Fibroblast of skin of left biceps (primary cell): ENCODE results near the gene CPTP.

Source experiments
- DNase-seq, 2 experiments: peaks; one replicate each; pipeline ENCODE4 v3.0.0-alpha.2; 2013; ENCODE audit warnings: low read depth in 2 of 2

Gene CPTP

DNA sequence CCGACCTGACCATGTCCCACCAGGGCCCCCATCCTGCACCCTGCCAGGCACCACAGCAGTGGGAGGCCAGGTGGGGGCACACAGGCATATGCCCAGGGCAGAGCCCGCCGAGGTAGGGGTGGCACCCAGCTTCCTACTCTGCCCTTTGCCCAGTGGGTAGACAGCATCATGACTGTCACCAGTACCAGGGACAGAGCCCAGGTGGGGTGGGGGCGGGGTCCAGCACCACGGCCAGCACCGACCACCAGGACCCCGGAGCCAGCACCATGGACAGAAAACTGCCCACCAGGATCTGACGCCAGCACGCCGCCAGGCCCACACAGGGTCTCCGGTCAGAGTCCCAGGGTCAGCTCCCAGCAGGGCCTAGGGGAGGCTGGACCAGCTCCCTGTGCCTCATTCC, 10.2 kb downstream of the CPTP start:
- DNase-seq, result no peak

DNA sequence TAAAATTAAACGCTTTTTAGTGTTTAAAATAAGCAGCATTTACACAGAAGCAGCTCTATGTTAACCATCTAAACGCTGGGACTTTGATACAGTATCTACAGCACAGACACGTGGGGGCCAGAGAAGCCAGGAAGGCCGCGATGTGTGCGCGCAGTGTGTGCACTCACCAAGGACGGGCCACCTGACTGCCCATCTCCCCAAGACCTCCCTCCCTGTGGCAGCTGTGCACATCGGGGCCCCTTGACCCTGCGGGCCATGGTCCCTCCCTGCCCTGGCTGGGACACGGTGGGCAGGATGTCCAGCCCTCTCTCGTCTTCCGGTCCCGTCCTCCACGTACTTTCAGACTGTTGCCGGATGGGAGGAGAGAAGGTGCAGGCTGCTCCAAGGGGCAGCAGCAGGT, 10.7 kb downstream of the CPTP start:
- no peak for DNase-seq

DNA sequence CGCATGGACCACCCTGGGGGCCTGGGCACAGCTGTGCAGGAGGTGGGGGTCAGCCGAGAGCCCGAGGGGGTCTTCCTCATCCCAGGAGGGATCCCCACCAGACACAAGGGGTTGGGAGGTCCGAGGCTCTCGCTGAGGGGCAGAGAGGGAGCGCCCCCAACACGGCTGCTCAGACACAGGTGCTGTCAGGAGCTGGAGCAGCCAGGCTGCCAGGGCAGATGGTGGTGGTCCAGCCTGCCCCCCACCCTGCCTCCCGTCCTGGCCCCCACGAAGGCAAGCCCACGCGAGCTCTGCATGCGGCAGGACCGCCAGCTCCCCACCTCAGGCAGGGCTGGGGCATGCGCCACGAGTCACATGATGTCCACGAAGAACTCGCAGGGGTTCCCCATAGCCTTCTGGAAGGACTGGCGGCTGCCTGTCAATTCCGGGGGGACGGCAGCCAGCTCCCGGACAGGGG, 11.2 kb downstream of the CPTP start:
- no peak for DNase-seq

DNA sequence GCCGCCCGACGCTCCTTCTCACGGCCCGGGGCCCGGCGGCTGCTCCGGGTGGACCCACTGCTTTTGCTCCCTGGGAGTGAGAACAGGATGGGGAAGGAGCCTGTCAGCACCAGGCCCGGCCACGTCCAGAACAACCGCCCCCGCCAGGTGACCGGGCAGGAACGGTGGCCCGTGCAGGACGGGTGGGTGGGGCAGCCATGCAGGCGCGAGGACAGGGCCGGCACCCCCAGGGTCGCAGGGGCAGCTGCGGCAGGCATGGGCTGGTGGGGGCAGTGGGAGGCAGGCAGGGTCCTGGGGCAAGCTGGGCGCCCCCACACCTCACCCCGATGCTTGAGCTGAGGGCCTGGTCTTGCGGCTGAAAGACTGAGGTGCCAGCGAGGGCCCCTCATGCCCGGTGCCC, 11.8 kb downstream of the CPTP start:
- DNase-seq, result no peak

DNA sequence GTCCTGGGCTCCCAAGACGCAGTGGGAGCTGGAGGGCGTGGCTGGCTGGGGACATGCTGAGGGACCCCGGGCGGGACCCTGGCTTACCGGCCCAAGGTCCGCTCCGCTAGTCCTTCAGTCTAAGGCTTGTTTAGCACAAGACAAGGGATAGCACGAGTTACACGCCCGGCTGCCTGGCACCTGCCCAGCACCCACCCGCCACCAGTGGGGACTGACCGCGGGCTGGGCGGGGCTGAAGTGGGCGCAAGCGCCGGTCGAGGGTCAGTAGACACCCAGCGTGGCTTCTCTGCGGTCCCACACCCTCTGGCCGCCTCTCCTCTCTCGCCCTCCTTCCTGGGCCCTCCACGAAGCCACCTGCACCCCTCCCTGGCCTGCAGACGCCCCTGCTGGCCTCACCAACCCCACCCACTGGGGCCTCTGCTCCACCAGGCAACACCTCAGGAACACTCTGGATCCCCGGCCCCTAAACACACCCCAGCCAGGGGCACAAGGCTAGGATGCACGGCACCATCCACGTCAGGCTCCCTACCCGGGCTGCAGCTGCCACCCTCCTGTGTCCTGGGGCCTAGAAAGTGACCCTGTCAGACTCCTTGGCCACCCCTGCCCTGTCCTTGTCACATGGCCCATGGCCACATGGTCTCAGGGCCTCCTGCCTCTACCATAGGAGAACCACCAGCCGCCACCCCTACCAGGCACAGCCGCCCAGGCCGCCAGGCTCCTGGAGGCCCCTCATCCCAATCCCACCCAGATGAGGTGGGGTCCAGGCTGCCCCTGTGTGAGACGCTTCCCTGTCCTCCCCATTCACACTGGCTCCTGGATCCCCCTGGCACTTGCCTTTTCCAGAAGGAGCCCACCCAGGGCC, 12.6 kb downstream of the CPTP start:
- DNase-seq, result no peak

DNA sequence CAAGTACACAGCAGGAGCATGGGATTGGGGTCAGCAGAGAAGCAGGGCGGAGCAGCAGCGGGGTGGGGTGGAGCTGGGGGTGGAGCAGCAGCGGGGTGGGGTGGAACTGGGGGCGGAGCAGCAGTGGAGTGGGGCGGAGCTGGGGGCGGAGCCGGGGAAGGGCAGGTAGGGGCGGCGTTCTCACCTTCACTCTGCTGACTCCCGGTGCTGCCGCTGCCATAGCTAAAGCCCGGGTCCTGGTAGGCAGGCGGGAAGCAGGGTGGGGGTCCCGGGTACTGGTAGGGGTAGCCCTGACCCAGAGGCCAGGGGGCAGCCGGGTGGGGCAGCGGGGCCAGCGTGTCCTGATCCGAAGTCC, 13.2 kb downstream of the CPTP start:
- DNase-seq, result no peak

DNA sequence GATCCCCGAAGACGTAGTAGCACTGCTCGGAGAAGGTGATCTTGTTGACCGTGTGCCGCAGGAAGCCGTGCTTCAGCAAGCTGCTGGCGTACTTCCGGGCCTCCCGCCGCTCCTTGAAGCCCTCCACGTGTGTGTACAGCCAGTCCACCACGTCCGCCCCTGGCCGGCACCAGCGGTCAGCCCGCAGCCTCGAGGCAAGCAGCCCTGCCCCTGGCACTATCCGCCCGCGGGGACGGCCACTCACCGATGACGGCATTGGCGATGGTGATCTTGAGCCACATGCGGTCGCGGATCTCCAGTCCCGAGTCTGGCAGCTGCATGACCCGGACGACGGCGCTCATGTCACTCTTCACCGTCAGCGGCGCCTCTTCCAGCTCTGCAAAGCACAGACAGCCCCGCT, 13.7 kb downstream of the CPTP start:
- no peak for DNase-seq

DNA sequence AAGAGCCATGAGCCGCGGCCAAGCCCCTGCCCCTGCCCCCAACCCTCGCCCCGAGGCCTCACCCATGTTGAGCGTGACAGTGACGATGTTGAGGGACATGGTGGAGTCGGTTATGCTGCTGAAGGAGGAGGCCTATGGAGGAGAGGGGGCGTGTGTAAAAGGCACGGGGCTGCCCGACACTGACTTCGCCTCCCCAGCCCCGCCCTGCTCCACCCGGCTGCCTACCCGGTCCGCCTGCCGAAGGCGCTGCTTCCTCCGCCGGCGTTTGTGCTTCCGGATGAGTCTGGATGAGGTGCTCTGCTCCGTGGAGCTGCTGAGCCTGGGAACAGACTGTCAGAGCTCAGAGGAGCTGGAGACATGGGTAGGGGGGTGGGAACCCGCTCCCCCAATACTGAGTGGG, 15.6 kb downstream of the CPTP start:
- no peak for DNase-seq

DNA sequence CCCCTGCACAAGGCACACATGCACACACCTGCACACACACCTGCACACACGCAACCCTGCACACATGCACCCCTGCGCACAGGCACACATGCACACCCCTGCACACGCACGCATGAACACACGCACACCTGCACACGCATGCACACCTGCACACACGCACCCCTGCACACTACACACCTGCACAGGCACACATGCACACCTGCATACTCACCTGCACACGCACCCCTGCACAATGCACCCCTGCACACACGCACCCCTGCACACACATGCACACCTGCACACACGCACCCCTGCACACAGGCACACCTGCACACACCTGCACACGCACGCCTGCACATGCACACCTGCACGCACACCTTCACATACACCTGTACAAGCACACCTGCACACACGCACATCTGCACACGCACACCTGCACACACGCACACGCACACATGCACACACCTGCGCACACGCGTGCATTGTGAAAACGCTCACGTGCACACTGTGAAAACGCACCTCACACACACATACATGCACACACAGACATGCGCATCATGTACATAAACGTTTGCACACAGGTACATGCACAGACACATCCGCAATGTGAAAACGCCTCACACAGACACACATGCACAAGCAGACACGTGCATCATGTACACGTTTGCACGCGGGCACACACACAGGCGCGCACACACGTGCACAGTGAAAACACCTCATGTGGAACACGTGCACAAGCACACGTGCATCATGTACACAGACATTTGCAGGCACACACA, 16.4 kb downstream of the CPTP start:
- no peak for DNase-seq

DNA sequence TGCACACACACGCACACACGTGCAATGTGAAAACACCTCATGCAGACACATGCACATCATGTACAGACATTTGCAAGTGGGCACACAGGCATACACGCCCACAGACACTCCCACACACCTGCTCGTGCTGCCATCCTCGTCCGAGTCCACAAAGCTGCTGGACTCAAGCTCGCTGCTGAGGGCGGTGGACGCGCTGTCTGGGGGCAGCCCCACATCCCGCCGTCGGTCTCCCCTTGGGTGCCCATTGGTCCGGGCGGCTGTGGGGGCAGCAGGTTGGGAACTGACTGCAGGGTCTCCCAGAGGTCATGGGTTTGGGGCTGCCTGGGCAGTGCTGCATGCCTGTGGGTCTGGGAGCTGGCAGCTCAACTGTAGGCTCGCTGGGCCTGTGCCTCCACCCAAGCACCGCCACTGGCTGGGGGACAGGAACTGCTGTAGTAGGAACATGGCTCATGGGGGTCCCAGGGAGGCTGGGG, 17.0 kb downstream of the CPTP start:
- no peak for DNase-seq

DNA sequence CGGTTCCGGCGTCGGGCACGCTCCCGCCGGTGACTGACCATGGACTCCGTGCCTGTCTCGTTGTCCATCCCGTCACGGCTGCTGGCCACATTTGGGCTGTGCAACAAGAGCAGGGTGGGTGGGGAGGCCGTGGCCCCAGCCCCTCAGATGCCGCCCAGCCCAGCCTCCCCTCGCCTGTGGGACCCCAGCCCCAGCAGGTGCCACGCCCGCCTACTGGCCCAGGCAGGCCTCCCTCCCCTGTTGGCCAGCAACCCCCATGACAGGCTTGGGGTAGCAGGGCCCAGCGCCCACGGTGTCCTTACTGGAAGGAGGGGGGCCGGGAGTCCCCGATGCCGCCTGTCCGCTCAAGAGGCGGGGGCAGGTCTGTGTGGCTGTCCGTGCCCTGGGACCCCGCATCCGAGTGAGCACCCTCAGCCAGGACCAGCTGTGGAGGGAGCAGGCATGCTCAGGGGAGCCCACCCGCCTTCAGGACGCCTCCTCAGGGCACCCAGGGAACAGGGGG, 17.5 kb downstream of the CPTP start:
- DNase-seq, result no peak

DNA sequence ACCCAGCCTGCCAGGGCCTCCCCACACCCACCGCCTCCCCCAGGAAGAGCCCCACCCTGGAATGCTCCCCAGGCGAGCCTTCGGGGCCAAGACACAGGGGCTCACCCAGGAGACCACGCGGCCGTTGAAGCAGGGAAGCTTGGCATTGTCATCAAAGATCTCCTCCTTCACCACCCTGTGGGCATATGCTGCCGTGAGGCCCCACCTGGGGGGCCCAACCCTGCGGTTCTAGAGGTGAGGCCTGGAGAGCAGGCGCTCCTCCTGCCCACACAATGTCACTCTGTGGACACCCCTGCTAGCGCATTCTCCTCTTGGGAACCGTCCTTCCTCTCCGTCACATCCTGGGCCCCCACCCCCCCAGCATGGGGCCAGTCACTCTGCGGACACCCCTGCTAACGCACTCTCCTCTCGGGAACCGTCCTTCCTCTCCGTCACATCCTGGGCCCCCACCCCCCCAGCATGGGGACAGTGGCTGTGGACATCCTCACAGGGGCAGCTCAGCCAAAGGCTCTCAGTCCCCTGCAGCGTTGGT, 18.0 kb downstream of the CPTP start:
- DNase-seq, result no peak

DNA sequence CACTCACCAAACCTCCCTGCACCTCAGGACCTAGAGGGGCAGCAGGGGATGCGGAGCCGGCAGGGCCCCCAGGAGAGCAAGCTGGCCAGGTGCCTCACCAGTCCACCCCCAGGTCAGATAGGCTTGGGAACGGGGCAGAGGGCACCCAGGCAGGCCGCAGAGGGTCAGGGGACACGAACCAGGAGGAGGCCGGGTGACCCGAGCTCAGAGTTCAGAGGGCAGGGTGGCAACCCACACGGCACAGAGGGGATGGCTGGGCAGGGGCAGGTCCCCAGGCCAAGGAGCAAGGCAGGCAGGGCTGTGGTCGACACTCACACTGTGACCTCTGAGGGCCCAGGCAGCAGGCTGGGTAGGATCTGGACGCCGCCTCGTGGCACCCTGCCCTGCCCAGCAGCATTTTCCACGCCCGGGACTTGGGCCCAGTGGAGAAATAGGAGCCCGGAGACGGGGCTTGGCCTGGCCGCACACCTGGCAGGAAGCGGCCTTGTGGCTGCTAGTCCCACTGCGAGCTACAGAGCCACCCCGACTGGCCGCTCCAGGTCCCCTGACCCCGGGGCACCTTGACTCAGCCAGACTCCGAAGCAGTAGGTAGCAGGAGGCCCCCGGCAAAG, 19.3 kb downstream of the CPTP start:
- no peak for DNase-seq

DNA sequence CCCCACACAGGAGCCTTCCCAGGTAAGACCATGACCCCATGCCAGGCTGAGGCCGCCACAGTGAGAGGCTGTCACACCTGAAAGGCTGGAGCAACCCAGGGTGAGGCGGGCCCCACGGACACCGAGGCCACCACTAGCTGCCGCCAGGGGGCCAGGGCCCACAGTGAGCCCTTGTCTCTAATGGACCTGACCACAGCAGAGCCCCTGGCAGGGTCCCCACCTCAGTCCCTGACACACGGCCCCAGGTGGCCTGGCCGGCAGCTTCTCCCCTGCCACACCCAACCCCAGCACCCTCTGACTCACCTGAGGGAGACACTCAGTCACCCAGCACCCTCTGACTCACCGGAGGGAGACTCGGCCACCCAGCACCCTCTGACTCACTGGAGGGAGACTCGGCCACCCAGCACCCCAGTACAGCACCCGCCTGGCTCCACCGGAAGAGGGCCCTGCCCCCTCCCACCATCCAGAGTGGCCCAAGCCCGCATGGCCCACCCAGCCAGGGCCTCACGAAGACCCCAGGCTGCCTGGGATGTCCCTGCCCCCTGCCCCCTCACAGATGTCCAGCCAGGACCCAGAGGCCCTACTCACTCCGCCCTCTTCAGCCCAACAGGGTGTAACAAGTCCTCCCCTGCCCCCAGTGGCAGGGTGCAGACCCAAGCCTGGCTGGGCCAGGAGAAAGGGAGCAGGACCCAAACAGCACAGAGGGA, 20.2 kb downstream of the CPTP start:
- no peak for DNase-seq

DNA sequence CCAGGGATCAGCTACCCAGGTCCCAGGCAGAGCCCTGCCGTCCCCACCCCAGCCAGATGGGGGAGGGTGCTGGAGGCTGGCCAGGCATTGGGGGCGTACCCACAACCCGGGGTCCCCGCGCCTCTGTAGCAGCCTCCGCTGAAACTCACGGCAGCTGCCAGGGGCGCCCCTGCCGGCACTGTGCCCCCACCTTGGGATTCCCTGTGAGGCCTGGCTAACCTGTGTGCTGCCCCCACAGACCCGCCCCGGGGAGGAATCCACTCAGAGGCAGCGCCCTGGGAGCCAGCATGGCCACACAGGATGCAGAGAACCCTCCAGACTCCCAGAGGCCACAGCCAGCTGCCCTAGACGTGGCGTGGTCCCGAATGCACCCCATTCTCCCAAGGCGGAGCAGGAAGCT, 20.8 kb downstream of the CPTP start:
- no peak for DNase-seq

DNA sequence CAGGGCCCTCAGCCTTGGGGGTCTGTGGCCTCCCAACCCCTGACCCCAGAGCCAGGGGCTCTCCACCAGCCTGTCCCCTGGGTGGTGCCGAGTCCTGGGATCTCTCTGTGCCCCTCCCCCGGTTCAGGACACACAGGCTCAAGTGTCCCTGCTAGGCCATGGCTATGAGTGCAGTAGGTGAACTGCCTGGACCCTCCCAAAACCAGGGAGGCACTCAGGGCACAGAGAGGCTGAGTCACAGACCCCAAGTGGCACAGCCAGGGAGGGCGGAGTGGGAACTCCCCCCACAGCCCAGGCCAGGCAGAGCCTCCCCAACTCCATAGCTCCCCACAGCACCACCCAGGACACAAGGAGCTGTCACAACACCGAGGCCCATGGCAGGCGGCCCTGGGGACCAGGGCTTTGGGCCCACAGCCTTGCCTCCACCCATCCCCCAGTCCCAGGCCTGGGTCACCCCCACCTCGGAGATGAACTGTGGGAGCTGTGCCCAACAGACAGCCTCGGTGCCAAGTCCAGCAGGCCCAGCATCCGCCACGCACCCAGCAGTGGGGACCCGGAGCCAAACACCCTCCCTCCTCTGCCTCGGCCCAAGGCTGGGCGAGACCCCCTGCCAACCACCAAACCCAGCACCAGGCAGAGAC, 21.4 kb downstream of the CPTP start:
- DNase-seq, result no peak

DNA sequence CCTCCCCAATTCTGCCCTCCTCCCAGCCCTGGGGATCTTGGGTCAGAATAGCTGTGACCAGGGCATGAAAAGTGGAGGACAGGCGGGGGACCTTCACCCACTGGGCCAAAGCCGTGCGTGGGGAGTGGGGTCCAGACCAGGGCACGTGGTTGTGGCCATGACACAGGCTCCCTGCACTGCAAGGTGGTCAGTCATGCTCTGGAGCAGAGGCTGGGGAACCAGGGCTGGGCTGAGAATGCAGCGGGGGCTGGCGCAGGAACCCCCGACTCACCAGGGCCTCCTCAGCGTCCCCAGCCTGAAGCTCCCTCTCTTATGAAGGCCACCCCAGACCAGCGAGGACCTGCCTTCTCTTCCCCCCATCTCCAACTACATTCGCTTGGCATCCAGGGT, 21.9 kb downstream of the CPTP start:
- no peak for DNase-seq

DNA sequence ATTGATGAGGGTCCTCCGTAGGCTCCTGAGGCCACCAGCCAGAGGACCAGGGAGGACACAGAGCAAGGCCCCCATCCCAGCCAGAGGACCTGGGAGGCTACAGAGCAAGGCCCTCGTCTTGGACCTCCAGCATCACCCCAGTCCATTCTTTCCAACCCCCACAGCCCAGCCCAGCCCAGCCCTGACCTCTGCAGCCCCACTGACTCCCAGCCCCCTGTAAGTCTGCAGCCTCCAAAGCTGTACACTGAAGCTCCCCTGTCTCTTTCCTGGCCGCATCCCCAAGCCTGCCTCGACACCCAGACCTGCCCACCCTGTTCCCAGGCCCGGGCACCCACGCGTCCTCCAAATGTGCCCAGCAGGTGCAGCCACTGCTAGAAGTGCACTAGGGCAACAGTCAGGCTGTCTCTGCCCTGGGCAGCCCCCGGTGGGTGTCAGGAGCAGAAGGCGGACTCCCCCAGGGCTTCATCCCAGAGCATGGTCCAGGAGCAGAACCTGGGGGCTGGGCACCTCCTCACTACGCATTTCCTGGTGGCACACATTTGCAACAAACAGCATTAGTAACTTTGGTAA, 22.5 kb downstream of the CPTP start:
- DNase-seq, result no peak

DNA sequence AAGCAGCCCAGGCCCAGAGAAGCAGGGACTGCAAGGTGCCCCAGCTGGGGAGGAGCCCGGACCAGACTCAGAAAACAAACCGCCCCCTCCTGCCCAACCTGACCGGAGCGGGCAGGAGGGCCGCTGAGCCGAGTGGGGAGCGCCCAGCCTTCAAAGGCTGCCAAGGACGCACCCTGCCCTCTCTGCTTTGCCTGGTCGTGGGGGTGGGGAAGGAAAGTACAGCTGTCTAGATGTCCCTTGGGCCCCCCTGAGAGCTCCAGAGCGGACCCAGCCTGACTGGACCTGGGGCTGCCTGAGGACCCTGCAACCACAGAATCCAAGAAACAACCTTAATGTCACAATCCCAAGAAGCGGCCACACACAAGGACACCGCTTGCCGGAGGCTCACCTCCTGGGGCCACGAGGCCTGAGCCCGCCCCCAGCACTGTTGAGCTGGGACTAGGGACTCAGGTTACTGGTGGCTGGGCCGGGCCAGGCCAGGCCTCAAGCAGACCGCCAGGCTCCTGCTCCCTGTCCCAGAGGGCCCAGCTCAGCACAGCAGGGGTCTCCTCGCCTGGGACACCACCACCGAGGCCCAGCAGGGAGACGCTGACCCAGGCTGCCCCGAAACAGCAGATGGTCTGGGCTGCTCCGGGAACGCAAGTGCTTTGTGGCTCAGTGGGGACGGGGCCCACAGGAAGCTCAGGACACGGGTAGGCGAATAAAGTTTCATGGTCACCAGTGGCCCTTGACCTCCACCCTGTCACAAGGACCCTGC, 23.2 kb downstream of the CPTP start:
- no peak for DNase-seq
